Esophagus squamous epithelium (tissue), 4 donors: Measurements from ENCODE around the gene DDO.

ENCODE experiments used
- CTCF ChIP-seq, 6 experiments: fragments of 450-650 bp in 4 of 6; fragments of 200-600 bp in 2 of 6; sonication (generic) in 2 of 6; IDR thresholded peaks; one replicate each; pipeline ENCODE4 v1.5.1; 2016 to 2019; ENCODE audit warnings: antibody characterized with exemption in 6 of 6, mild to moderate bottlenecking in 4 of 6, moderate library complexity in 4 of 6
- POLR2A ChIP-seq, 4 donors: fragments of 450-650 bp; IDR thresholded peaks; one replicate each; pipeline ENCODE4 v1.6.1; 2017; ENCODE audit warnings: antibody characterized with exemption in 4 of 4, mild to moderate bottlenecking in 4 of 4, moderate library complexity in 3 of 4

GRCh38 chr6:110342759-110343158, 72.6 kb downstream of the DDO start:
- TF ChIP-seq CTCF (IDR thresholded peaks at IDR 0.05) (no peak), POLR2A (IDR thresholded peaks at IDR 0.05) (no peak)
